NCI-H2107 (cell line): ENCODE data around the gene MEX3B.
"Not testable (repeated sequence)": the region's sequence is repeated elsewhere in the genome, so short reads cannot be mapped to it uniquely, and the experiment has no call there.

Experiments
- DNase-seq: peaks from one replicate; lab custom pipeline; 2025; lab: John Stamatoyannopoulos, UW

Gene MEX3B

GRCh38 chr15:82048811-82049210 lies 3.0 kb upstream of the MEX3B start:
- no peak for DNase-seq

DNA sequence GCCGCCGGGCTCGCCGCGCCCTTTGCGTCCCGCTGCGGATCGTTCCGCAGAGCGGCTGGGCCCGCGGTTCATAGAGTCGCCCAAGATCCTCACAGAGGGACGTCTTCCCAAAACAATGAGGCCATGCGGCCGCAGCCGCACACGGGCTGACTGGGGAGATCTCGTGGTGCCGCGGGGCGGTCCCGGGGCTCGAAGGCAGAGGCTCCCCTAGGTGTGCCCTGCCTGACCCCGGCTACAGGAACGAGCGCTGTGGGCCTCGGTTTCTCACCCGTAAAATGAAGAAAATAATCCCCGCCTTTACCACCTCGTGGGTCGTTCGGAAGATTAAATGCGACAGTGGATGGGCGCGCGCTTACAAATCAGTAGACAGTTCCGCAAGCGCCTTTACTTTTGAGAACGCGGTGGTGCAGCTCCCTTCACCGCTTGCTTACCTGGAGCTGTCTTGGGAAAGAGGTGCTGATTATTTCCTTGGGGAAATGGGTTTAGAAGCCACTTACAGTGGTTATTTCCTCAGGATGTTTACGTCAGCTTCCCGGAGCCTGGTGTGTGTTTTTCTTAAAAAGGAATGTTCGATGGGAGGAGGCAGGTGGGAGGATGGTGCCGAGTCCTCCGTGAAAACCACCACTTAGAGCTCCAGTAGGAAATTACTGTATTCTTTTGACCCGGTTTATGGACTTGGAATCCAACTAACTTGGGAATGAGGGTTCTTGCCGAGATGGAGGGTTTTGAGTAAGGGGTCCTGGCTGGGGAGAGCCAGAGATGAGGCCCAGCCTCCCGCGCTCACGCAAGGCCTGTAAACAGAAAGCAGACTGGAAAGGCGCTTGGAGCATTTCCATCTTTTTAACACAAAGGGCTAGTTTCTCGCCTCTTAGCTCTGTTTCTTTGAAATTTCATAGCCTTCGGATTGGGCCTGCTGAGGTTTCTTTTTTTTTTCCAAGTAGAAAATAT lies 1.9 kb upstream of the MEX3B start:
- no peak for DNase-seq

DNA sequence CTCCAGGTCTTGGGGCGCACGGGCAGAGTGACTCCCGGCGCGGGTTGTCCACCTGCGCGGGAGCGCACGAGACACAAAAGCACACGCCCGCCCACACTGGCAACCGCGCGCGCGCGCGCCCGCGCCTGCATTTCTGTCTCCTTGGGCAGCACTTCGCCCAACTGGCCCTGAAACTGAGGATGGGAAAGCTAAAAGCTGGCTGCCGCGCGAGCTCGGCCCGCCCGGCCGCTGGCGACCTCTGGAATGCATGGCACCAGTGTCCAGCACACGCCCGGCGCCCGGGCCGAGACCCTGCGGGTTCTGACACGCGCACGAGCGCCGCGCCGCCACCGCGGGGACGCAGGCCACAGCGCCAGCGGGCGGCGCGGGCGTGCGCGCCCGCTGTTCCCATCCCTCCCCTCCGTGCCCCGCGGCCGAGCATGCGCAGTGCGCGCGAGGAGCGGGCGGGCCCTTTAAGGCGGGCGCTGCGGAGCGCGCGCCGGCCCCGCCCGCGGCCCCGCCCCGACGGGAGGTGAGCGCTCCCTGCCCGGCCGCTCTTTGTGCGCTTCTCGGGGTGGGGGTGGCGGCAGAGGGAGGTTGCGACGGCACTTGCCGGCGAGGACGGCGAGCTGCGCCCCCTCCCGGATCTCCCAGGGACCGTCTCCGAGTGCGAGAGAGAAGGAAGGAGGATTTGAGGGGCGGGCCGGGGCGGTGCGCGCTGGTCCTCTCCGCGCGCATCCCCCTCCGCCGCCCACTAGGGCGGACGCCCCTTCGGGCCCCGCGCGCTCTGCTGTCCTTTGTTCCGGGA lies 1.0 kb upstream of the MEX3B start:
- peak; percentile 62 for DNase-seq

DNA sequence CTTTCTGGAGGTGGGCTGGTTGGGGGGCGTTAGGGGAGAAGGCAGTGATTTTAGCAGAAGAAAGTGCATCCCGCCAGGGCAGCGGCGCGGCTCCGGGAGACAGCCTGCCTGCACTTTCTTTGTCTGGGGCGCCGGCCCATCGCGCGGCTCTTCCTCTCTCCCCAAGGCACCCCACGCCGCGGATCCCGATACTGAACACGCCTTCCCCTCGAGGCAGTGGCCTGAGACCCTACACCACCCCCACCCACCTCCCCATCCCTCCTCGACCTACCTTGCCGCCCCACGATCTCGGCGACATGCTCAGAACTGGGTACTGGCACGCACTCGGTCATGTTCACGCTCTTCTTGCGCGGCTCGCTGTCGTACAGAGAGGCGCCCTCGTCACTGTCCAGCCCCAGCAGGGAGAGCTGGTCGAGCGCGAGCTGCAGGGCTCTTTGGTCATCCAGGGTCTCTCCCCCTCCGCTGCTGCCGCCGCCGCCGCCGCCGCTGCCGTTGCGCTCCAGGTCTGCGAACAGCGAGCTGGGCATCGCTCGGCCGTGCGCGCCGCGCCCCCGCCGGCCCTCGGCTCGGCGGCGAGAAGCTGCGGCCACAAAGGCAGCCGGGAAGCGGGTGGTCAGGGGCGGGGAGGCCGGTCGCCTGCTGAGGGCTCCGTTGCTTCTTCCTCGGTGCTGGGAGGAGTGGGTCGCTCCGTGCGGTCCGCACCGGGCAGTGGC lies 483 bp downstream of the MEX3B start:
- no peak for DNase-seq

DNA sequence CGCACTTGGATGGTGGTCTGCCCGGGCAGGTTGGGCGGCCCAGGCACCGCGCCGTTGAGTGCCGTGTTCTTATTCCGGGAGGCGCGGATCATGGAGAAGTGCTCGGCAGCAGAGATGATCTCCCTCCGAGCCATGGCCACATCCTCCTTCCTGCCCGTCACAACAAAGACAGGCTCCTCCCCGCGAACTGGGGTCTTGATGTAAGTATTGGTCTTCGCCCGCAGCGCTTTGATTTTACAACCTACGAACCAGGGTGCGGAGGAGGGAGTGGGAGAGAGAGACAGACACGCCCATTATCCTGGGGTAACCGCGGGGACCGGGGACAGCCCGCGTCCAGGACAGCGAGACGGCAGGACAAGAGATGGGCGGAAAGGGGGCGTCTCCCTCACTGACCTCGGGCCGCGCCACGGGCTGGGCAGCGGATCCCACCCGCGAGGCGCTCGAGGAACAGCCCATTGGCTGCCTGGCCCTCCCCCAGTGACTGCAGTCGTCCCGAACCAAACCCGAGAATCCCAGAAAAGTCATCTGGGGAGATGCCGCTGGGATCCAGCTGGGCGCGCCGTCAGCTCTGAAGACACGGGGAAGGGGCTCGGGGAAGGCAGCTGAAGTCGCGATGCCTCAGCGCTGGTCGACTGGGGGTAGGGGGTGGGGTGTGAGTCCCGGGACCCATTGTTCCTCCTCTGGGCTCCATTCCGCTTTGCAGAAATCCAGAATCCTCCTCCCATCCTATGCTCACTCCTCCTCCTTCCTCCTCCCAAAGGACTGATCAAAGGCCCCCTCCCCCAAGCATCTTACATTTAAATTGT lies 1.2 kb downstream of the MEX3B start:
- no peak for DNase-seq

DNA sequence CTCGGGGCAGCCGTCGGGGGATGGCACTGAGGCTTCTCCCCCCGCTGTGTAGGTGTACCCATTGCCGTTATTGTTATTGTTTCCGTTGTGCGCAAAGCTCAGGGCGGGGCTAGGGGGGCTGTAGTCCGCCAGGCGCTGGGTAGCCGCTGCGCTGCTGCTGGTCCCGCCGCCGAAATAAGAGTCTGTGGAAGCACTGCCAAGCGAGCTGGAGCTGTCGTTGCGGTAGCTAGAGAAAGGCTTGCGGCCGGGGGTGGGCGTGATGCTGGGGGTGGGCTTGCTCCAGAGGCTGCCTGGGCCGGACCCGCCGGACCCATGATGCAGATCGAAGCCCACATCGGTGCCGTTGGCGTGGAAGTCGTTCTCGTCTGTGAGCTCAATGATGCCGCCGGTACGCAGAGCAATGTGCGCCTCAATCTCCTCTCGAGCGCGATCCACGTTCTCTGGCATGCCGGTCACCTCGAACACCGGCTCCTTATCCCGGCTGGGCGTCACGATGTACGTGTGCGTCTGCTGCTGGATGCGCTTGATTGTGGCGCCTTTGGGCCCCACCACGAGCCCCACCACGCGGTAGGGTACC lies 1.9 kb downstream of the MEX3B start:
- DNase-seq, result no peak

DNA sequence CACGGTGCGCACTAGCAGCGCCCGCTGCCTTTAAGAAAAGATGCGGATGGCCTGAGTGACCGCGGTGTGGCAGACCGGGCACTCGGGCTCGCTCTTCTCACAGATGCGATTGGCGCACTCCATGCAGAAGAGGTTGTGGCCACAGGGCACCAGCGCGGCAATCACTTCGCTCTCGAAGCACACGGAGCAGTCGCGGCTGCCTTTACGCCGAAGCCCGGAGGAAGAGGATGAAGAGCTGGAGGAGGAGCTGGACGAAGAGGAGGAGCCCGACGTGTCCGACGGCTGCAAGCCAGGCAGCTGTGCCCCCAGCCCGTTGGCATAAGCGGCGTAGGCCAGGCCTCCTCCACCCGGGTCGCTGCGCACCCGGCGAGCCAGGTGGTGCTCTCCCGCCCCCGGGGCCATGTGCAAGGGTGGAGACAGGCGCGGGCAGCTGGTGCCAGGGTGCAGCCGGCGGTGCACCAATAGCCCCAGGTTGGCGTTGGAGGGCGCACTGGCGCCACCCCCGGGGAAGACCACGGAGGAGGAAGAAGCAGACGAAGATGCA lies 2.6 kb downstream of the MEX3B start:
- DNase-seq, result no peak

DNA sequence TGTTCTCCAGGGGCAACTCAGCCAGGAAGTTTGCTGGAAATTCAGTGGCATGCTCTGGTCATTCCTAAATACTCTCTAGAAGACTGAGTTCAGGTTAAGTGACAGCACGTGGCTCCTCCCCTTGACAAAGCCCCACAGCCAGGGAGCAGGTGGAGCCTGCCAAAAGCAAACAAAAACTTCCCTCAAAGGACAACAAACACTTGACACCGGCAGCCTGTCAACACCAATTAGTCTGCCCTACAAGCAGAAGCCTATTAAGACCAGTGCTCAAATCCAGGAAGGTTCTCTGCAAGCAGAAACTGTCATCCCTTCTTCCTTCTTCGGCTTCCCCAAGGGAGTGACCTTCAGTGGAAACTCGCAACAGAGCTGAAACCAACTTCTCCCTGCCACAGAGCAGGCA lies 5.0 kb downstream of the MEX3B start:
- peak; percentile 46 for DNase-seq

- DNase-seq, result no peak
Measured at GRCh38 chr15:82040390-82040789, 5.4 kb downstream of the MEX3B start.

DNA sequence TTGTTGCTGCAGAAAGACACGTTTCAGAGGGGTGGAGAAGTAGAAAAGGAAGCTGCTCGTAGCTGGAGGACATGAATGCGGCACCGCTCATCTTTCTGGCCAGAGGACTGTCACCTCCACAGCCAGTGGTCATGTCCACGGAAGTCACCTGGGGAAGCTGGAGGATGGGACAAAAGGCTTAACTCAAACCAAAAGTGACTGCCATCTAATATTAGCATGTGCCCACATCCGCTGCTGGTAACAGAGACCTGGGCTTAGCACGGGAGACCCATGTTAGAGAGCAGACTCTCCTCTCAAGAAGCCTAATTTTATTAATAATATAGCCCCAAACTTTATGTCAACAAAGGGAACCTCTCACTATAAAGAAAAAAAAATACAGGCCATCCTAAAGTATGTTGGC lies 5.9 kb downstream of the MEX3B start:
- DNase-seq, result no peak

DNA sequence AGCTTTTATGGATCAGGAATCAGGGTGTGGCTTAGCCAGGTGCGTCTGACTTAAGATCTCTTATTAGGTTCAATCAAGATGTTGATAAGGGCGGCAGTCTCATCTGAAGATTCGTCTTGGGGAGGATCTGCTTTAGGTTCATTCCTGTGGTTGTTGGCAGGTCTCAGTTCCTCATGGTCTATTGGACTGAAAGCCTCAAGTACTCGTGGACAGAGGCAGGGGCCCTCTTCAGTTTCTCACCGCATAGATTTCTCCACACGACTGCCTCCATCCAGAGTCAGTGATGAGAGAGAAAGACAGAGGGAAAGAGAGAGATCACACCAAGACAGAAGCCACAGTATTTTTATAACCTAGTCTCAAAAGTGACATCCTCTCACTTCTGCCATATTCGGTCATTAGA lies 9.4 kb downstream of the MEX3B start:
- DNase-seq, result no peak

- DNase-seq, result no peak
Measured at GRCh38 chr15:82031871-82032270, 13.9 kb downstream of the MEX3B start.

- DNase-seq, result no peak
Measured at GRCh38 chr15:82030176-82030575, 15.6 kb downstream of the MEX3B start.

- DNase-seq, result not testable (repeated sequence)
Measured at GRCh38 chr15:82028163-82028562, 17.7 kb downstream of the MEX3B start.

DNA sequence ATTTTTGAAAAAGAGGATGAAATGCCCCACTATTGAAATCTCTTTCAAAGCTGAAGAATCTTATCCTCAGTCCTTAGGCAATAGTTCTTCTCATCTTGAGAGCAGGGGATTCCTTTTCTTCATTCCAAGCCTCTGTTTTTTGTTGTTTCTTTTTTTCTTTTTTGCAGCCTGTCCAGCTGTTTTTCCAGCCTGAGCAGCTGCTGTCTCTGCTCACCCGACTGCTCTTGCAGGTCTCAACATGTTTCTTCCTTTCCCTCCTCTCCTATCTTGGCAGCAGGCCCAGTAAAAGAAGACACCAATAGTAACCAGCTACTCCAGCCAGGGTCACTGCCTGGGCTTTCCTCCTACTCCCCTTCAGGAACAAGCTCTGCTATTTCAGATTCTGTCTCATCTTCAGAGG lies 23.8 kb downstream of the MEX3B start:
- DNase-seq, result no peak

- DNase-seq, result no peak
Measured at GRCh38 chr15:82020625-82021394, 25.0 kb downstream of the MEX3B start.

GRCh38 chr15:82018201-82018600 lies 27.6 kb downstream of the MEX3B start:
- DNase-seq, result no peak

DNA sequence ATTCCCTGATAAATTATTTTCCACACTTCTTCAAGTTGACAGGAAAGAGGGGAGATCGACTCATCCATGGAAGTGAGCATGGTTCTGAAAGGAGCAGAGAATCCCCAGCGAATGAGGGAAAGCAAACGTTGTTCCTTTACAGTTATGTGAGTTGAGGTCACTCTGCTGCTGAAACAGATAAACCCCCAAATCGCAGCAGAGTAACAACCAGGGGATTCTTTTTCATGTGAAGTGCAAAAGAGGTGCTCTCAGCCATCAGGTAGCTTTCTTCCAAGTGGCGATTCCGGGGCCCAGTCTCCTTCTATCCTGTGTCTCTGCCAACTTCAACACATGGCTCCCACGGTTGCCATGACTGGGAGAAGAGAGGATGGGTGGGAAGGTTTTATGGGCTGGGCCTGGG lies 28.2 kb downstream of the MEX3B start:
- no peak for DNase-seq

DNA sequence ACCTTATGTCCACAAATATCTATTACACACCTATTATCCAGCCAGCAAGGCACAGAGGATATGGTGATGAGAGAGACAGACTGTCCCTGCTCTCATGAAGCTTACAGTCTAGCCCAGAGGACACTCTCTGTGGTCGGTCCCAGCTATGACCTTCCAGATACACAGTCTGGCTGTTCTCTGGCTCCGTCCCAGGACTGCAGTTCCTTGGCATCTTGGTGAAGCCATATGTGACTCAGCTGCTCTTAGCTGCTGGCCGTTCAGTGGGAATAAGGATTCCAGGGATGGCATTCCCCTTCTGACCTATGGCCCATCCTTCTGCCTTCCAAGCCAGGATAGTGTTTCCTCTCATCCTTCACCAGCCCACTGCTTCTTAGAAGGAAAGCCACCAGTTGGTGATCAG lies 30.8 kb downstream of the MEX3B start:
- no peak for DNase-seq

DNA sequence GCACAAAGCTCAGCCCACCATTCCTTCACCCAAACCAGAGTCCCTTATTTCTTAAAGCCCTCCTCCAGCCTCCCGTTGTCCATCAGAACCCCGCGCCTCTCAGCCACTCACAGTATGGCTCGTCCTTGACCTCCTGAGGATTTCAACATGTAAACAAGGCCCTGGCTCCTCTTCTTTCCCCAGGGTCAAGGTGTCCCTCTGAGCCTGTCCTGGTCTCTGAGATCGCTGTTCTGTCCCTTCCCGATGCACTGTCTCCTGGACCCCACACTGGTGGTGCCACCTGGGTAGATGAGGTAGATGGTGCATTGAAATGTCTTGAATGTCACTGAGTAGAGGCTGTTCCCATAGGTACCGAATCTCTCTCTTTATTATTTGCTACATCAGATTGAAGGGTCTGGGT lies 32.9 kb downstream of the MEX3B start:
- no peak for DNase-seq
